T-helper 2 cell treated with Interferon-gamma antibody and Interleukin-4, amounts not matched to agents 5 μg/mL and 100 μg/mL, for 36 hours (primary cell): ENCODE results near the gene PHACTR1.

ENCODE experiments used
- DNase-seq: peaks from one replicate; pipeline ENCODE4 v3.0.0; 2021; ENCODE audit warnings: low spot score
- H3K27ac Mint-ChIP-seq: one replicate; pipeline ENCODE4 v1.8.0; 2021; ENCODE audit warnings: mild to moderate bottlenecking, mixed read lengths
- H3K27me3 Mint-ChIP-seq: one replicate; pipeline ENCODE4 v1.8.0; 2021; ENCODE audit warnings: low read depth, mixed read lengths
- H3K36me3 Mint-ChIP-seq: one replicate; pipeline ENCODE4 v1.8.0; 2021; ENCODE audit warnings: low read depth, mixed read lengths
- H3K4me1 Mint-ChIP-seq: one replicate; pipeline ENCODE4 v1.8.0; 2021; ENCODE audit warnings: low read depth, mixed read lengths
- H3K4me3 Mint-ChIP-seq: one replicate; pipeline ENCODE4 v1.8.0; 2022; ENCODE audit warnings: mild to moderate bottlenecking, moderate library complexity, mixed read lengths
- H3K9me3 Mint-ChIP-seq: one replicate; pipeline ENCODE4 v1.8.0; 2021; ENCODE audit warnings: mixed read lengths

PHACTR1 gene

DNA sequence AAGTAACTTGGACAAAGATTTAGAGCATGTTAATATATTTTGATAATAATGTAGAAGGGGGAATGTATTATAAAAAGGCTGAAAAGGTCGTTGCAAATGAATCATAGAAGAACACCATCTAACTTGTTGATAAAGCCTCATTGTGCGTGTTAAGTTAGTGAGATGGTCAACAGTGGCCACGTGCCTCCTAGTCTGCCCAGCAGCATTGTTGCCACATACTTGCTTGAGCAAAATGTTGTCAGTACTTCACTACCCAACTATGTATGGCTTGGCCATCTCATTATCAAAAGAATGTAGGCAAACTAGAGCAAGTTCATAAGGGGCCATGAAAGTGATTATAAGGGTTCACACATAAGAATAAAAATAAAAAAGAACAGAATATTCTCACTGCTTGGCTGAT is 84.6 kb downstream of the PHACTR1 start:
- Mint-ChIP-seq H3K4me3 (no peak overlapping the region), H3K9me3 (no peaks in the 10 kb centered on the region)

DNA sequence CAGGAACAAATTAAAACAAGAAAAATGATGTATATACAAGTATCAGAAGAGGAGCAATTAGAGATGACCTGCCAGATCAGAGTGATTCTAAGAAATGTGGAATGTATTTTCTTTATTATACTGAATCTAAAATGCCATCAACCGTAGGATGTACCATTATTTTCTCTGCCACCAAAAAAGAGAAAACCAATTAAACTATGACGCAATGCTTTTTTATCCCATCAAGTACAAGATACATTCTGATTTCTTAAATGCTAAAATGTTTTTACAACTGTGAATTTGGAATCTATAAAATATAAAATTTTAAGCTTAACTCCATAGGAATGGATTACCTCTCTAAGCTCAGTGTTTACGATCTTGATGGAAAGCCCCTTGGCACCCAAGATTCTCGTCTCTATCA is 85.9 kb downstream of the PHACTR1 start:
- no peak overlapping the region for H3K27ac Mint-ChIP-seq
- no peaks in the 10 kb centered on the region for H3K9me3 Mint-ChIP-seq
- H3K36me3 Mint-ChIP-seq, result no peaks in the 10 kb centered on the region
- no peaks in the 10 kb centered on the region for H3K4me1 Mint-ChIP-seq
- H3K4me3 Mint-ChIP-seq, result no peak overlapping the region
- H3K27me3 Mint-ChIP-seq, result peaks cover 4% of the 10 kb centered on the region
- DNase-seq, result no peak

More for the DNA sequence above, 84.6 kb downstream of the PHACTR1 start:
- H3K4me1 Mint-ChIP-seq, result no peaks in the 10 kb centered on the region
- H3K36me3 Mint-ChIP-seq, result no peaks in the 10 kb centered on the region
- H3K27ac Mint-ChIP-seq, result no peak overlapping the region
- no peak for DNase-seq
- peaks cover 4% of the 10 kb centered on the region for H3K27me3 Mint-ChIP-seq

DNA sequence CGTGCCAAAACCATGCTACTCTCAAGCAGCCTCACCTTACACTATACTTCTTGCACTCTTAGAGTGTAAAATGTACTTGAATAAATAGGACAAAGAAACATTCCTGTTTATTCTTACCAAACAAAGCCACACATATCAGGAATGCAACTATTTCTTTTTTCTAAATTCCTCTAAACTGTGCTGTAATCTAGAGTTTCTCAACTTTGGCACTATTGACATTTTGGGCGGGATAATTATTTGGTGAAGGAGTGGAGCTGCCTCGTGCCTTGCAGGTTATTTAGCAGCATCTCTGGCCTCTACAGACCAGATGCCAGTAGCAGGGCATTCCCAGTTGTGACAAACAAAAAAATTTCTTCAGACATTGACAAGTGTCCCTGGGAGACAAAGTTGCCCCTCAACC is 86.9 kb downstream of the PHACTR1 start:
- H3K27me3 Mint-ChIP-seq, result peaks cover 6% of the 10 kb centered on the region
- DNase-seq, result no peak
- H3K36me3 Mint-ChIP-seq, result no peaks in the 10 kb centered on the region
- no peak overlapping the region for H3K27ac Mint-ChIP-seq
- H3K4me3 Mint-ChIP-seq, result no peak overlapping the region
- no peaks in the 10 kb centered on the region for H3K9me3 Mint-ChIP-seq
- no peaks in the 10 kb centered on the region for H3K4me1 Mint-ChIP-seq

DNA sequence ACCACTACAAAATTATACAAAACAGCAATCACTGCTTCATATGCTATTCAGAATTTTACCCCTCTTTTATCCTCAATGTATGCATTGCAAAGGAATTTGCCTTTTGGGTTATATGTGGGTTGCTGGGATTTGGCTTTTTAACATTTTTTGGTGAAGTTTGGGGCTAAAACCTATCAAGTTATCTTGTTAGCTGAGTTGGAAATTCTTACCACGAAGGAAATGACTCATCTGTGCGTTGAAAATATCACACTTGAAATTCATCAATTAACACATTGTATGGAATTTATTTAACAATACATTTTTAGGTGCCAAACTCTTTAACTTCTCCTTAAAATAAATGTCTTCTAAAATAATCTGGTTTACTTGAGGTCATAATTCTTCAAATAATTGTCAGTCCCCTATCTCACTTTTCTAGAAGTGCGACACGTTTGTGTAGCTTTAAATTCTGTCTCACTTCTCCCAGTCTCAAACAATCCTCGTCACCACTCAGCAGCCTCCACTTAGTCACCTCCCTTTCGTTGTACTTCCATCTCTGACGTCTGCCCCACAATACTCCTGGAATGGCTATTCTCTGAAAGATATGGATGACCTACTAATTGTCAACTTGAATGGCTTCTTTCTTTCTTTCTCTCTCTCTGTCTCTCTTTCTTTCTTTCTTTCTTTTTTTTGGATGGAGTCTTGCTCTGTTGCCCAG is 88.5 kb downstream of the PHACTR1 start:
- Mint-ChIP-seq H3K9me3 (no peaks in the 10 kb centered on the region), H3K4me1 (no peaks in the 10 kb centered on the region), H3K27me3 (peaks cover 6% of the 10 kb centered on the region), H3K27ac (no peak overlapping the region), H3K4me3 (no peak overlapping the region), H3K36me3 (no peaks in the 10 kb centered on the region)
- no peak for DNase-seq

DNA sequence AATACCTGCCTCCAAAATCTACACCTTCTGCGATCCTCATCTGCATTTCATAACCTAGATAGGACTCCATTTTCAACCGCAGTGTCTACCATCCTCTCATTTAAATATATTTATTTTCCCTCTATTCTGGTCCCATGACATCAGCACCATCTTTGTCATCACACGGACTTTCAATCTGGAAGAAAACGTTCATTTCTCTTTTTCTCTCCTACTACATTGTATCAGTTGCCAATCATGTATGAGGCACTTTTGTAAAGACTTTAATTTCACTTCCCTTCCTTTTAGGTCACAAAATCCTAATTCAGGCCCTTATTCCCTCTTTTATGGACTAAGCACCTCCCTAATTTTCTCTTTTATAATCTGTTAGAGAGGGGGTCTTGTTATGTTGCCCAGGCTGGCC is 89.6 kb downstream of the PHACTR1 start:
- peaks cover 6% of the 10 kb centered on the region for H3K27me3 Mint-ChIP-seq
- no peaks in the 10 kb centered on the region for H3K4me1 Mint-ChIP-seq
- no peak overlapping the region for H3K27ac Mint-ChIP-seq

DNA sequence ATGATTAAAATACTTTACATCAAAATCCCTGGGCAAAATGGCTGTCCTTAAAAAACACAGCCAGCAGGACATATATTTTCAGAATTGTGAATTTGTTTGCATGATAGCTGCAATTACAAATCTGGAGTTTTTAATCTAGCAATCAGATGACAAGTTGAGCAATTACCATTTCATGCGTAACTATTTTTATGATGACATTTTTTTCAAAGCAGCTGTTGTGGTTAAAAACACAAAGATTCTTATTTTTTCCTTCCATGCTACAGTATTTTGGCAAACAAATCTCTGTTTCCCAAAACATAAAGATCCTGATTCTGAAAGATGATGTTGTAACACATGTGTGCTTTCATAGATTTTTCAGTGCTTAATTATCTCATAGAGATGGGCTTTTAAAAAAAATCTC is 90.2 kb downstream of the PHACTR1 start:
- peaks cover 6% of the 10 kb centered on the region for H3K27me3 Mint-ChIP-seq
- no peak overlapping the region for H3K27ac Mint-ChIP-seq
- no peak overlapping the region for H3K4me3 Mint-ChIP-seq
- DNase-seq, result no peak
- H3K36me3 Mint-ChIP-seq, result no peaks in the 10 kb centered on the region
- H3K4me1 Mint-ChIP-seq, result no peaks in the 10 kb centered on the region
- no peaks in the 10 kb centered on the region for H3K9me3 Mint-ChIP-seq

More for the DNA sequence above, 89.6 kb downstream of the PHACTR1 start:
- DNase-seq, result no peak
- no peaks in the 10 kb centered on the region for H3K36me3 Mint-ChIP-seq
- no peaks in the 10 kb centered on the region for H3K9me3 Mint-ChIP-seq
- H3K4me3 Mint-ChIP-seq, result no peak overlapping the region

DNA sequence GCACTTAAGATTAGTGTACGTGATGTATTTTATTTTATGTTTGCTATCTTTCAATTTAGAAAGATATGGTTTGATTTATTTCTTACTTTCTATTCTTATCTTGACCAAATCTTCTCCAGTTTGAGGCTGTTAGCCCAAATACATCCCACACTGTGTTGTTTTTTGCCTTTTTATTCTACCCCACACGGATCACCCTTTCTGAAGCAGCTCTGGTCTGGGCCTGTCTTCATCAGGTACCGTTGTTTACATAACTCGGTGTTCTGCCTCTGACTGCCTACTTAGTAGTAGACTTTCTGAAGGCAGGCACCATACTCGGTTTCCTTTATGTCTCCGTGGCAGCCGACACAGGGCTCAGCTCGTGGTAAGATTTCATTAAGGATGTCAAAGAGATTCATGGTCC is 95.0 kb downstream of the PHACTR1 start:
- Mint-ChIP-seq H3K4me1 (no peaks in the 10 kb centered on the region), H3K9me3 (no peaks in the 10 kb centered on the region), H3K27me3 (peaks cover 4% of the 10 kb centered on the region), H3K4me3 (no peak overlapping the region), H3K27ac (no peak overlapping the region), H3K36me3 (no peaks in the 10 kb centered on the region)
- DNase-seq, result no peak

DNA sequence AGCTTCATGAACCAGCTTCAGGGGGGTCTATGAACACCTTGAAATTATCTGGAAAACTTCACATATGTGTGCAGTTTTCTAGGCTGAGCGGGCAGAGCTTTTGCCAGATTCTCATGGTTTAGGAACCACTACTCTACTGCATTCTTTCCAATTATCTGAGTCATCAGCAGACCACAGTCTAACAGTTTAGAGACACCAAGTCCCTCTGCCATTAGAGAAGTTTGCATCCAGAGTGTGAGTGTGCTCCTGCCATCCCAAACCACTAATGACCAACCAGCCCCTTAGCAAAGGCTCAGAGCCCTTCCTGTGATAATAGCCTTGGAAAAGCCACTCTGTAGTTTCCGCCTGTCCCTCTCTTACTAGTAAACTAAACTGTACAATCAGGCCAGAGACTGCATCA is 96.8 kb downstream of the PHACTR1 start:
- Mint-ChIP-seq H3K9me3 (no peaks in the 10 kb centered on the region), H3K27me3 (peaks cover 2% of the 10 kb centered on the region), H3K27ac (no peak overlapping the region), H3K4me1 (no peaks in the 10 kb centered on the region), H3K4me3 (no peak overlapping the region), H3K36me3 (no peaks in the 10 kb centered on the region)
- DNase-seq, result no peak

DNA sequence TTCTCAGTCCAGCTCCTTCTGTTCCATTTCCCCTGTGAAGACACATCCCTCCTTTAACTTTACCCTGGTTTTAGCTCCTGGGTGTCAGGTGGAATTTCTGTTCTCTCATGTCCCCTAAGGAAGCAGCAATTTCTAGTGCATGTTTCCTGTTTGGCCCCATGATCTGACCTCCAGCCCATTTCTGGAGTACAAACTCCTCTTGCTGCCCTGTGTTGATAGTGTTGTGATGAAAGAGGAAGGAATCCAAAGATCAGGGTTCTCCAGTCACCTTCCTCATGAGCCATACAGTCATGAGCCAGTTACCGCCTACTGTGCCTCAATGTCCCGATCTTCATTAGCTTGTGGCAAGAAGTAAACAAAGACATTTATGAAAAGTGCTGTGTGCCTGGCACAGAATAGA is 97.4 kb downstream of the PHACTR1 start:
- Mint-ChIP-seq H3K27ac (no peak overlapping the region), H3K4me1 (peaks cover 2% of the 10 kb centered on the region), H3K9me3 (no peaks in the 10 kb centered on the region), H3K4me3 (no peak overlapping the region), H3K27me3 (peaks cover 2% of the 10 kb centered on the region), H3K36me3 (no peaks in the 10 kb centered on the region)
- no peak for DNase-seq

DNA sequence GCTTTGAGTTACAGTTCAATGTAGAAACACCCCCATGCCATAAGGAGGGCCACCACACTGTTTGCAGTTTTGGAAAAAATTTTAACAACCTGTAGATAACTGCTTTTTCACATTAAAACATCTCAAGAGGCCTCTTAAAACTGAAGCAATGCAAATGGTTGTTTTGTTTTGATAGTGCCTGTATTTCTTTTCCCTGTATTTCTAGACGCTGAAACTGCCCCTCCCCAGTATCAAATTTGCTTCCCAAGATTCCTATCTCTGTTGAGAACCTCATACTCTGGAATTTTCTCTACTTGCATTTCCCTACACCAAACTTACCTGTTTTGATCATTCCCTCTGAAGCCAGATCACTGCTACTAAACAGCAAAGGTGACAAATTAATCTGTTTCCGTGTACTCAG is 98.5 kb downstream of the PHACTR1 start:
- peaks cover 4% of the 10 kb centered on the region for H3K27me3 Mint-ChIP-seq

DNA sequence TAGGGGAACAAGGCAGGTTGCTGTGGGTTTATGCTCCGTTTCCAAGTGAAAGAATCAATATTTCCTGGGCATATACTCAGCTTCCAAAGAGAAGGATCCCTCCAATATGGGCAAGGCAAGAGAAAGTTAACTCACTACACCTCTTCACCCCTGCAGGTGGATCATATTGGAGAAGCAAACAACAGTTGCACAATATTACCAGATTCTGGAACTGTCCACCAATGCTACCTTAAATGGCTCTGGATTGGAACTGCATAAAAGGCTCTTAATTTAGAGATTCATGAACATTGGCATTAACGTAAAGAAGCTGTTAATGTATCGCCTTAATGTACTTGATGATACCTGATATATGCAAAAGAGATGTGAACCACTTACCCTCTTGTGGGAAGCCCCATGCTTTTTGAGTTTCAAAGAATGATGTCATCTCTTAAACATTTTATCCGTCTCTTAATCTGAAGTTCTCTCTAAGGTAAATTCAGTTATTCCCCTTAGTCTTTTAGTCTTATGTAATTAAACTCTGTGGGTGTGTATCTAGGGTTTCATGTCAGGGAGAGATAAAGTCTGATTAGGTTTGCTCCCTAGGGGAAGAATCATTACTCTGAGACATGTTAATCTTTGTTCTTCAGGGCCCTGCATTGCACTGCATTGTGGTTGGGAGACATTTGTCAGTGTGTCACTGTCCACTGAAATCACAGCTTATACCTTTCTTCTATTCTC is 99.5 kb downstream of the PHACTR1 start:
- H3K4me3 Mint-ChIP-seq, result no peak overlapping the region
- peaks cover 4% of the 10 kb centered on the region for H3K27me3 Mint-ChIP-seq
- peaks cover 5% of the 10 kb centered on the region for H3K4me1 Mint-ChIP-seq
- H3K9me3 Mint-ChIP-seq, result no peaks in the 10 kb centered on the region
- DNase-seq, result no peak
- H3K36me3 Mint-ChIP-seq, result no peaks in the 10 kb centered on the region
- no peak overlapping the region for H3K27ac Mint-ChIP-seq

More for the DNA sequence above, 98.5 kb downstream of the PHACTR1 start:
- no peak overlapping the region for H3K4me3 Mint-ChIP-seq
- no peak for DNase-seq
- H3K9me3 Mint-ChIP-seq, result no peaks in the 10 kb centered on the region
- H3K4me1 Mint-ChIP-seq, result peaks cover 5% of the 10 kb centered on the region
- no peaks in the 10 kb centered on the region for H3K36me3 Mint-ChIP-seq
- no peak overlapping the region for H3K27ac Mint-ChIP-seq

DNA sequence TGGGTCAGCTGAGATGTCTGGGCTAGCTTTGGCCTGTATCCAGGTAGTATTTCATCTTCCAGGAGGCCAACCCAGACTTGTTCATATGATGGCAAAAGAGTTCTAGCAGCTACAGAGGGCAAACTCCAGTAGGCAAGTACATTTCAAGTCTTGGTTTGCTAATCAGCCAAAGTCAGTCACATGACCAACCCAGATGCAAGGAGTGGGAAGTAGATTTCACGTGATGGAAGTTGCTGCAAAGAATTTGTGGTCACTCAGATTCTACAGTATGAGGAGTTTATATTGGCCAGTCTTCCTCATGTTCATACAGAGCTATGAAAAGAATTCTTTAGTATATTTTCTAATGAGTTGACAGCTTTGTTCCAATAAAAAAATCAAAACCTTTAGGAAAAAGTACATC is 101.8 kb downstream of the PHACTR1 start:
- Mint-ChIP-seq H3K36me3 (no peaks in the 10 kb centered on the region), H3K27me3 (peaks cover 11% of the 10 kb centered on the region), H3K27ac (no peak overlapping the region), H3K4me3 (no peak overlapping the region), H3K4me1 (peaks cover 5% of the 10 kb centered on the region), H3K9me3 (no peaks in the 10 kb centered on the region)
- no peak for DNase-seq

DNA sequence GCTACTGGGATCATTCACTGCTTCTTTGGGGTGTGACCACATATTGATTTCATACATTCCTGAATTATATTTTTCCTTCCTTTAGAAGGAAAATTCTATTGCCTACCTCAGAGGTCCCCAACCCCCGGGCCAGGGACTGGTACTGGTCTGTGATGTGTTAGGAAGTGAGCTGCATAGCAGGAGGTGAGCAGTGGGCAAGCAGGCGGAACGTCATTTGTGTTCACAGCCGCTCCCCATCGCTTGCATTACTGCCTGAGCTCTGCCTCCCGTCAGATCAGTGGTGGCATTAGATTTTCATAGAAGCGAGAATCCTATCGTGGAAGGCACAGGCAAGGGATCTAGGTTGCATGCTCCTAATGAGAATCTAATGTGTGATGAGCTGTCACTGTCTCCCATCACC is 107.3 kb downstream of the PHACTR1 start:
- Mint-ChIP-seq H3K27me3 (peaks cover 9% of the 10 kb centered on the region), H3K9me3 (no peaks in the 10 kb centered on the region), H3K4me3 (no peak overlapping the region), H3K27ac (no peak overlapping the region), H3K36me3 (no peaks in the 10 kb centered on the region), H3K4me1 (peaks cover 4% of the 10 kb centered on the region)
- no peak for DNase-seq

DNA sequence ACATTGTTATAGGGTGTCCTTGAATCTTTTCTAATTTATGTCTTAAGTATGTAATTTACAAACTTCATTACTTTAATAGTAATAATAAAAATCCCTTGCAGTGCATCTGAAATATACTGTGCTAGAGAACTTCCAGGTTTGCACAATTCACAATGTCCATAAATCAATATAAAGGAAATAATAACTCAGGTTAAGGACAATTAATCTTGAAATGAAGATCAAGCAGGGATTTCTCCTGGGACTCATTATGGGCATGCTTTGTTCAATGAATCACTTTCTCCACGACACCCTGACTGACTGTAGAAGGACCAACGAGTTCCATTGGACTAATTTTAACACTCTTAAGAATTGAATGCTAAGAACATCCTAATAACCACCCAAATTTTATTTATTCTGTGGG is 110.0 kb downstream of the PHACTR1 start:
- no peaks in the 10 kb centered on the region for H3K9me3 Mint-ChIP-seq
- H3K27ac Mint-ChIP-seq, result no peak overlapping the region
- no peaks in the 10 kb centered on the region for H3K4me1 Mint-ChIP-seq
- H3K4me3 Mint-ChIP-seq, result no peak overlapping the region
- DNase-seq, result no peak
- no peaks in the 10 kb centered on the region for H3K36me3 Mint-ChIP-seq
- peaks cover 7% of the 10 kb centered on the region for H3K27me3 Mint-ChIP-seq

DNA sequence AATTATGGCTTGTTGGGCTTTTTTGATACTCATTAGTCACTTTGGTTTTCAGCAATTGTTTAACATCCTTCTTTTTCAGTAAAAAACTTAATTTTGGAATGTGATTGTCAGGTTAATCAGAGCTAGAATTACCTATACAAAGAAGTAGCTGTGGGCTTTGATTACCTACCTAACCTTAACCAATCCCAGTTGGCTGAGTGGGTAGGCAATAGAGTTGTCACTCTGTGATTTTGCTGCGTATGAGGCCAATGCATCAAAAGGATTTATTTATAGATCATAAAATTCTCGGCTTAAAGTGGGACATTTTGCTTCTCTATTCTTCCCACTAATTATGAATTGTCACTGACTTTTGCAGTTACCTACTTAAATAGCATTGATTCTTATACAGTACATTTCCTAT is 111.4 kb downstream of the PHACTR1 start:
- DNase-seq, result no peak
- H3K4me1 Mint-ChIP-seq, result no peaks in the 10 kb centered on the region
- no peaks in the 10 kb centered on the region for H3K27me3 Mint-ChIP-seq
- no peaks in the 10 kb centered on the region for H3K36me3 Mint-ChIP-seq
- H3K9me3 Mint-ChIP-seq, result no peaks in the 10 kb centered on the region
- H3K27ac Mint-ChIP-seq, result no peak overlapping the region
- H3K4me3 Mint-ChIP-seq, result no peak overlapping the region
